ENCODE measurements around the gene MAP2K2. TPM values are rescaled to one million over a fixed set of nuclear protein-coding genes. Genes with fewer than 3 reads are reported as not detected.
"Not testable (repeated sequence)": the region's sequence is repeated elsewhere in the genome, so short reads cannot be mapped to it uniquely, and the experiment has no call there.

Gene MAP2K2
- total and polyA plus RNA-seq, 2 experiments from 2014 or later: 32.3 to 212 TPM

- in situ Hi-C loops (cut with MboI): no loop called here
These were observed 28.5 kb upstream of the MAP2K2 start for GRCh38 chr19:4152241-4152998.

DNA sequence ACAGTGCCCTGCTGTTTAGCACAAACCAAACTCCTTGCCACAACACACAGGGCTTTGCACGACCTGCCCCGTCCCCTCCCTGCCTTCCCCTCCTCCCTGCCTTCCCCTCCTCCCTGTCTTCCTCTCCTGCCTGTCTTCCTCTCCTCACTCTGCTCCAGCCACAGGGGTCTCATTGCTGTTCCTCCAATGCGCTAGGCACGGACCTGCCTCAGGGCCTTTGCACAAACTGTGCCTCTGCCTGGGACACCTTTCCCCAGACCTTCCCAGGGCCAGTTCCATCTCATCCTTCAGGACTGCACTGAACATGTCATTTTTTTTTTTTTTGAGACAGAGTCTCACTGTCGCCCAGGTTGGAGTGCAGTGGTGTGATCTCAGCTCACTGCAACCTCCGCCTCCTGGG lies 27.7 kb upstream of the MAP2K2 start:
- Histone ChIP-seq H3K4me1 (ENCODE audit: insufficient read depth) (no peaks in the 10 kb centered on the region), H3K36me3 (ENCODE audit: low read depth) (no peaks in the 10 kb centered on the region), H3K9me2 (ENCODE audit: insufficient read depth) (no peaks in the 10 kb centered on the region), H2AFZ (no peak overlapping the region), H3K4me2 (ENCODE audit: unreplicated experiment) (no peak overlapping the region), H3K27me3 (replicated peaks; ENCODE audit: insufficient read depth) (peaks cover 4% of the 10 kb centered on the region), H4K20me1 (ENCODE audit: insufficient read depth) (no peaks in the 10 kb centered on the region), H3K4me3 (no peak overlapping the region), H3K9ac (no peak overlapping the region), H3K9me3 (ENCODE audit: low read depth) (no peaks in the 10 kb centered on the region), H3F3A (ENCODE audit: insufficient read depth) (no peaks in the 10 kb centered on the region), H3K79me2 (ENCODE audit: insufficient read depth) (no peaks in the 10 kb centered on the region), H3K27ac (no peak overlapping the region)
- in situ Hi-C loops (cut with MboI): no loop called here
- DNase-seq: no peak
- WGBS, 2 experiments (ENCODE audit: low coverage in 1 of 2, low lambda C conversion rate in 2 of 2, missing lambda C conversion rate in 2 of 2): 54 to 63% methylated on average over 2 to 6 of the region's 6 CpGs
- TF ChIP-seq EZH2 (IDR thresholded peaks at IDR 0.05; ENCODE audit: insufficient read depth, poor library complexity, severe bottlenecking) (no peak), EZH2phosphoT487 (IDR thresholded peaks at IDR 0.05; ENCODE audit: insufficient read depth, low read depth) (no peak)

More at GRCh38 chr19:4152241-4152998, 28.5 kb upstream of the MAP2K2 start:
- Histone ChIP-seq H3K27me3 (replicated peaks; ENCODE audit: insufficient read depth) (peaks cover 4% of the 10 kb centered on the region), H3K9me3 (ENCODE audit: low read depth) (no peaks in the 10 kb centered on the region), H3K4me1 (ENCODE audit: insufficient read depth) (no peaks in the 10 kb centered on the region), H3K79me2 (ENCODE audit: insufficient read depth) (no peaks in the 10 kb centered on the region), H3K36me3 (ENCODE audit: low read depth) (no peaks in the 10 kb centered on the region), H3K9ac (no peak overlapping the region), H3K4me3 (no peak overlapping the region), H3K4me2 (ENCODE audit: unreplicated experiment) (no peak overlapping the region), H3F3A (ENCODE audit: insufficient read depth) (no peaks in the 10 kb centered on the region), H4K20me1 (ENCODE audit: insufficient read depth) (no peaks in the 10 kb centered on the region), H3K27ac (no peak overlapping the region), H3K9me2 (ENCODE audit: insufficient read depth) (no peaks in the 10 kb centered on the region), H2AFZ (no peak overlapping the region)
- WGBS, 2 experiments (ENCODE audit: low coverage in 1 of 2, low lambda C conversion rate in 2 of 2, missing lambda C conversion rate in 2 of 2): 56 to 62% methylated on average over 10 of the region's 10 CpGs
- no peak for TF ChIP-seq EZH2phosphoT487 (IDR thresholded peaks at IDR 0.05; ENCODE audit: insufficient read depth, low read depth)
- no peak for TF ChIP-seq EZH2 (IDR thresholded peaks at IDR 0.05; ENCODE audit: insufficient read depth, poor library complexity, severe bottlenecking)
- no peak for DNase-seq

DNA sequence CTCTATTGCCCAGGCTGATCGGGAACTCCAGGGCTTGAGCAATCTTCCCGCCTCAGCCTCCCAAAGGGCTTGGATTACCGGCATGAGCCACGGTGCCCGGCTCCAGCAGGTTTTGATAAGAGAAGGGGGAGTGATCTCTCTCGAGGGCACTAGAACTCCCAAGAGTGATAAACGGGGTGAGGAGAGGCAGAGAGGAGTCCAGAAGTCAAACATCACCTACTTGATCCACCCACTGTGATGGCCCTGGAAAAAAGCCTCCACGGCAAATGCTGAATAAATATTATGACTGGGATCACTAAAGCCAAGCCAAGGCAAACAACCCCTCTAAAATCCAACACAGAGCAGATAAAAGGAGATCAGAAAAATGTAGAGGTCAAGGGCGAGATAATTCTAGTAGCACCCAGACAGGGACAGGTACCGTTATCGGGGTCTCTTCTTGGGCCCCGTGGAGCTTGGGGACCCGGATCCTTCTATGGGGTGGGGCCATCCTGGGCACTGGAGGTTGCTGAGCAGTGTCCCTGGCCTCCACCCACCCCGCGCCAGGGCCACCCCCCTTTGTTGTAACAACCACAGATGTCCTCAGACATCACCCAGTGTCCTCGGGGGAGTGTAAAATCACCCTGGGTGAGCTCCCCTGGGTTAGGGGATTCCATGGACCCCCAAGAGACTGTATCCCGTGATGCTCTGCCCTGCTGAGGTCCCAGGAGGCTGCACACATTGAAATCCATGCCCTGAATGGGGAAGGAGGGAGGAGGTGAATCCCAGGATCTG lies 25.8 kb upstream of the MAP2K2 start:
- Histone ChIP-seq H3K4me3 (no peak overlapping the region), H3K27me3 (replicated peaks; ENCODE audit: insufficient read depth) (peaks cover 4% of the 10 kb centered on the region), H3K4me2 (ENCODE audit: unreplicated experiment) (no peak overlapping the region), H3K4me1 (ENCODE audit: insufficient read depth) (peaks cover 10% of the 10 kb centered on the region; the same call in 1 of the 2 replicates), H3K27ac (no peak overlapping the region), H3K79me2 (ENCODE audit: insufficient read depth) (no peaks in the 10 kb centered on the region), H4K20me1 (ENCODE audit: insufficient read depth) (no peaks in the 10 kb centered on the region), H3F3A (ENCODE audit: insufficient read depth) (no peaks in the 10 kb centered on the region), H3K36me3 (ENCODE audit: low read depth) (no peaks in the 10 kb centered on the region), H3K9ac (no peak overlapping the region), H3K9me2 (ENCODE audit: insufficient read depth) (no peaks in the 10 kb centered on the region), H3K9me3 (ENCODE audit: low read depth) (no peaks in the 10 kb centered on the region), H2AFZ (no peak overlapping the region)
- in situ Hi-C loops (cut with MboI): no loop called here
- 54 to 55% methylated on average over 16 to 17 of the region's 17 CpGs for WGBS, 2 experiments (ENCODE audit: low coverage in 1 of 2, low lambda C conversion rate in 2 of 2, missing lambda C conversion rate in 2 of 2)
- DNase-seq: no peak
- TF ChIP-seq EZH2 (IDR thresholded peaks at IDR 0.05; ENCODE audit: insufficient read depth, poor library complexity, severe bottlenecking): no peak
- no peak for TF ChIP-seq EZH2phosphoT487 (IDR thresholded peaks at IDR 0.05; ENCODE audit: insufficient read depth, low read depth)

DNA sequence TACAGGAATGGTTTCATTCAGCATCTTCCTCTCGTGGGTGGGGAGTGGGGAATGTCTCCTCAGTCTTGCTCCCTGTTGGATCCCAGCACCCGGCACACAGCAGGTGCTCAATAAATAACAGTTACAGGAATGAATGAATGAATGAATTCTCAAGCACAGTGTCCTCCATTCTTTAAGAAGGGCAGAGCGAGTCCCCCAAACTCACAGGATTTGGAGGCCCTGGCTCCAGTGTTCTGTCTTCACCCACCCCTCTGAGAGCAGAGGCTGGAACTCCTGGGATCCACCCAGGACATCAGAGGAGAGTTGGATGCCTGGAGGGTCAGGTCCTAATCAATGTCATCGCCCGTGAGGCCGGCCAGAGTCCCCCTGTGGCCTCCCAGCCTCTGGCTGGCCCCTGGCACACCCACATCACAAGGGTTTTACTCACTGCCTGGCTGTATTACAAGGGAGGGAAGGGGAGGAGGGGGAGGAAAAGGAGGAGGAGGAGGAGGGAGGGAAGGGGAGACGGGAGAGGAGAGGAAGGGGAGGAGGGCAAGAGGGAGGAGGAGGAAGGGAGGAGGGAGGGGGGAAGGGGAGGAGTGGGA lies 20.8 kb upstream of the MAP2K2 start:
- Histone ChIP-seq H4K20me1 (ENCODE audit: insufficient read depth) (no peaks in the 10 kb centered on the region), H3K36me3 (ENCODE audit: low read depth) (no peaks in the 10 kb centered on the region), H3K79me2 (ENCODE audit: insufficient read depth) (no peaks in the 10 kb centered on the region), H3F3A (ENCODE audit: insufficient read depth) (no peaks in the 10 kb centered on the region), H3K9me2 (ENCODE audit: insufficient read depth) (no peaks in the 10 kb centered on the region), H2AFZ (0 out of 2 replicates have a peak overlapping the region, but pooled peaks have one; percentile 24), H3K4me3 (no peak overlapping the region), H3K27ac (no peak overlapping the region), H3K27me3 (replicated peaks; ENCODE audit: insufficient read depth) (no peaks in the 10 kb centered on the region; the same call in 1 of the 2 replicates), H3K9me3 (ENCODE audit: low read depth) (no peaks in the 10 kb centered on the region), H3K4me1 (ENCODE audit: insufficient read depth) (peaks cover 11% of the 10 kb centered on the region; the same call in 1 of the 2 replicates), H3K9ac (no peak overlapping the region), H3K4me2 (ENCODE audit: unreplicated experiment) (no peak overlapping the region)
- TF ChIP-seq EZH2phosphoT487 (IDR thresholded peaks at IDR 0.05; ENCODE audit: insufficient read depth, low read depth): no peak
- TF ChIP-seq EZH2 (IDR thresholded peaks at IDR 0.05; ENCODE audit: insufficient read depth, poor library complexity, severe bottlenecking): no peak
- DNase-seq: peak; percentile 58
- in situ Hi-C loops (cut with MboI): no loop called here
- 29 to 30% methylated on average over 6 to 7 of the region's 7 CpGs for WGBS, 2 experiments (ENCODE audit: low coverage in 1 of 2, low lambda C conversion rate in 2 of 2, missing lambda C conversion rate in 2 of 2)

- in situ Hi-C loops (cut with MboI): not testable (repeated sequence)
These were observed 19.0 kb upstream of the MAP2K2 start for GRCh38 chr19:4142916-4143315.

More at GRCh38 chr19:4142916-4143315, 19.0 kb upstream of the MAP2K2 start:
- H3K4me1 ChIP-seq (ENCODE audit: insufficient read depth): peaks cover 11% of the 10 kb centered on the region; the same call in 1 of the 2 replicates
- 69 to 87% methylated on average over 1 of the region's 1 CpG for WGBS, 2 experiments (ENCODE audit: low coverage in 1 of 2, low lambda C conversion rate in 2 of 2, missing lambda C conversion rate in 2 of 2)
- not testable (repeated sequence) for H3K9ac ChIP-seq; H4K20me1 ChIP-seq (ENCODE audit: insufficient read depth); H3K36me3 ChIP-seq (ENCODE audit: low read depth); H2AFZ ChIP-seq; H3K4me3 ChIP-seq; H3K4me2 ChIP-seq (ENCODE audit: unreplicated experiment); H3K27ac ChIP-seq; DNase-seq; H3F3A ChIP-seq (ENCODE audit: insufficient read depth); H3K79me2 ChIP-seq (ENCODE audit: insufficient read depth); H3K27me3 ChIP-seq (replicated peaks; ENCODE audit: insufficient read depth); H3K9me2 ChIP-seq (ENCODE audit: insufficient read depth); H3K9me3 ChIP-seq (ENCODE audit: low read depth)

Measured in GM23248 (cell line).